ENCODE results near the gene SNRNP200.

- TF ChIP-seq CTCF (conservative IDR thresholded peaks at IDR 0.05): no peak
- TF ChIP-seq EZH2 (IDR thresholded peaks at IDR 0.05; ENCODE audit: low read depth): no peak
Observed at GRCh38 chr2:96271995-96272394, 33.4 kb downstream of the SNRNP200 start.
